NCI-H2196 (cell line): ENCODE results near the gene STX4.

Experiments used
- DNase-seq: peaks from one replicate; lab custom pipeline; 2025; ENCODE audit not compliant: unreplicated experiment; lab: John Stamatoyannopoulos, UW

STX4 gene

GRCh38 chr16:31063843-31064611, 30.7 kb downstream of the STX4 start:
- no peak for DNase-seq

- DNase-seq = no peak
These were observed 31.6 kb downstream of the STX4 start for GRCh38 chr16:31064882-31065461.

- DNase-seq = no peak
These were observed 34.0 kb downstream of the STX4 start for GRCh38 chr16:31067342-31067741.

- DNase-seq = peak; percentile 75
These were observed 38.5 kb downstream of the STX4 start for GRCh38 chr16:31071861-31072260.

GRCh38 chr16:31072540-31073141, 39.3 kb downstream of the STX4 start:
- peak; percentile 46 for DNase-seq

- peak; percentile 90 for DNase-seq
These were observed 40.0 kb downstream of the STX4 start for GRCh38 chr16:31073142-31073969.

GRCh38 chr16:31073970-31074813, 40.8 kb downstream of the STX4 start, which contains the start of the genes ZNF646 and ZNF668:
Gene ZNF646 (plus strand): TSS chr16:31074422. CDS start chr16:31076325, 1,903 bp downstream.
Gene ZNF668 (minus strand): TSS chr16:31074240. CDS start chr16:31064459, 9,781 bp downstream.
- DNase-seq = peak; percentile 99

GRCh38 chr16:31074814-31075183, 41.4 kb downstream of the STX4 start:
- DNase-seq = no peak

GRCh38 chr16:31076319-31076718, 43.0 kb downstream of the STX4 start:
- no peak for DNase-seq

- no peak for DNase-seq
These were observed 43.7 kb downstream of the STX4 start for GRCh38 chr16:31077024-31077423.

GRCh38 chr16:31077592-31078396, 44.4 kb downstream of the STX4 start:
- no peak for DNase-seq

GRCh38 chr16:31078597-31079341, 45.4 kb downstream of the STX4 start:
- no peak for DNase-seq

- DNase-seq = no peak
These were observed 46.1 kb downstream of the STX4 start for GRCh38 chr16:31079342-31079944.

- DNase-seq = no peak
These were observed 46.8 kb downstream of the STX4 start for GRCh38 chr16:31080035-31080629.

- no peak for DNase-seq
These were observed 47.5 kb downstream of the STX4 start for GRCh38 chr16:31080756-31081419.

- DNase-seq = no peak
These were observed 48.3 kb downstream of the STX4 start for GRCh38 chr16:31081428-31082351.
